ENCODE measurements around the gene LSAMP.
"Not testable (repeated sequence)": the region's sequence is repeated elsewhere in the genome, so short reads cannot be mapped to it uniquely, and the experiment has no call there.

LSAMP gene

DNA sequence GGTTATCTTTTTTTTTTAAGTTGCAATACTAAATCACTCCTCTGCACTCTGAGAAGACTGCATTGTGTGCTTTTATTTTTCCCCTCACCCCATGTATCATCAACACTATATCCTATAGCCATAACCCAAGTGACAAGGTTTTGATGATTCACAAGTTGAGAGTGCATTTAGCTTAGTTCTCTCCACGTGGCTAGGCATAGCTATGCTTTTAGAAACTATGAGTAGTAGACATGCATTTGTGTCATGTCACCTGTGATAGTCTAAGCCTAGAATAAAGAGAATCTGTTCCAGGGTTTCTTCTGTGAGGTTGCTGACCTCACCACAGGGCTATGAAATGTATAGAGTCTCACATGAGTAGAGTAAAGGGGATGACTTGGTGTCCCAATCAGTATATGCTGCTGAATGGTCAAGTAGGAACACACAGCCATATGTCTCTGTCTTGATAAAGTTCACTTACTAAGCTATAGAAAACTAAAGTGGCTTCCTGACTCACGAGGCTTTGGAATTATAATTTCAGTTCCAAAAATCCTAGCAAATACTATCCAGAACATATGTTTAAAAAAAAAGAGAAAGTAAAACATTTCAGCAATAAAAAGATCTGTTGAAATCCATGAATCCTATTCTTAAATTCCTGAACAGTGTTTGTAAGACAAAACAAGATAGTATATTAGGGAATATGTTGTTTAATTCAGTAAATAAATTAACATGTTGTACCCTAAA lies 206.3 kb downstream of the LSAMP start:
- no peak for DNase-seq (ENCODE audit: low spot score)

DNA sequence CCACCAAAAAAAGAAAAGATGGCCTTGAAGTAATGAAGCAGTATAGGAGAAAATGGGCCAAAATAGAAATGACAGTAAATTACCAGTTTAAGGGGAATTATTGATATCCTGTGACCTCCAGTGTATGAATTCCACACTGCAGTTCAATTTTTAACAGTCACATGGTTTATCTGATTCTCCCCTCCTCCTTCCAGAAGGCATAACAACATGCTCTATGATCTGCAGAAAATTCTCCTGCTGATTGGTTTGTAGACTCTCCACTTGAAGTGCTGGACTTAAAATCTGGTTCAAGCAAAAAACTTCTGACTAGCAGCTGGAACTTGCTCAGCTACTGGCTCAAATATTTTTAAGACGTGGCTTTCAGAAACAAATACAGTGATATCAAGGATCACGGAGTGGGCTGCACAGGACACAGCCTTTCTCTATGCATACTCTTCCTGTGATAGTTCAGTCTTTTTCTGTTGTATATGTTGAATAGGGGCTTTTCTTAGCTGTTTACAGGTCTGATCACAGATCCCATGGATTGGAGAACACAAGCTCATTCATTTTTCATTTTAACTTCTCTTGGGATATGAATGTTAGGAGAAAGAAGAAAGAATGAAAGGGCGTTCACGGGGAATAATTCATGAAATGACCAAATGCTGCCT lies 211.5 kb downstream of the LSAMP start:
- no peak for DNase-seq (ENCODE audit: low spot score)

DNA sequence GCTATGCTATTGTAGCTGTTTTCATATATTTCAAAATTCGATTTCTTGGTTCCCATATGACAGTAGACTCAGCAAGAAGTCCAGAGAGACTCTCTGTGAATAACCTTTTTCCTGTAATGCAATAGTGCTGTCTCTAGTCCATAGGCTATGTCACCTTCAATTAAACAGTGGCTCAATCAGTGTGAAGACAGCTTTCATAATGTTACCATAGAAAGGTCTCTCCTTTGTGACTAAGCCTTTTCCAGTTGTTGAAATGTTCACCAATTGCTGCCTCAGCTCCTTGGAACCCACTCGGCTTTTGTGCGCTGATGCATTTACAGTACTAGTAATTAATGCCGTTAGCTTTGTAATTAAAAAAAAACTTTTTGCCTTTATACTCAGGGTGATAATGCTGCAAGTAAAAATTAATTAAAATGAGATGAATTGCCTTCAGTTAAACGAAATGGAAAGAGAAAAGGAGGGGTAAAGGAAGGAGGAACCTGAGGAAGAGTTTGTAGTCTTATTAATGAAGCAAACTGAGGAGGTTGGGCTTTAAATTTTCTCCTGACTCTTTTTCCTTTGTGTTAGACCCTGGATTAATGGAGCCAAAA lies 214.8 kb downstream of the LSAMP start:
- DNase-seq (ENCODE audit: low spot score) = no peak

DNA sequence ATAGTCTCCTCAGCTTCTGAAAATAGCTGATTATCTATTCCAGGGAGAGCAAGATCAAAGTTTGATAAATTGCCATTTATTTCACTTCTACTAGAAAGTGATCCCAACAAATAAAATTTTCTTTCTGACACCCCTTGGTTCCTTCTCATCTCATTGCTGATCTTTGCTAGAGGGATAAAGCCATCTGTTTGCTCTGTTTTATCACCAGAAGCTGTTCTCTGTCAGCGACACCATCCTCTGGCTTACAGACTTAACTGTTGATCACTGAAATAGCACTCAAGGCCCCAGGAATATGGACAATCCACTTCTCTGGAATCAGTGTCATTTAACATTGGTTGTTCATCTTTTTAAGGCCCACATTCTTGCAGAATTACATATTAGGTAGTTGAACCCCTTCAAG lies 219.0 kb downstream of the LSAMP start:
- DNase-seq (ENCODE audit: low spot score) = no peak

GRCh38 chr3:116216761-116217160 lies 228.5 kb downstream of the LSAMP start:
- DNase-seq (ENCODE audit: low spot score) = no peak

DNA sequence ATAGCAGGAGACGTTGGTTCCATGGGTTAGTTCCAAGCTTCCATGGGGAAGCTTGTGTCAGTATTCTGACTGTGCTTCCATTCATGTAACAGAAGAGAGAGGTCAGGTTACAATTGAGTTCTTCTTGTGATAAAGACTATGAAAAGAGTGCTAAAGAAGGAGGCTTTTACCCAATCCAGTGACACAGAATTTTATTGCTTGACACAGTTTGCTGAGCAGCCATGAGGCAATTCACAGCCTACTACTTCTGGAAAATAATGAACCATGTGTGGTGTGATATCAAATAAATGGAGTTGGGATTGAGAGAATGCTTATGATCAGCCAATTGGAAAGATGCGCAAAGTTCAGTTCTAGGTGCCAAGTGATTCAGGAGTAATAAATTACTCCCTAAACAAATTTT lies 233.4 kb downstream of the LSAMP start:
- no peak for DNase-seq (ENCODE audit: low spot score)

GRCh38 chr3:116208830-116209229 lies 236.5 kb downstream of the LSAMP start:
- DNase-seq (ENCODE audit: low spot score) = not testable (repeated sequence)

DNA sequence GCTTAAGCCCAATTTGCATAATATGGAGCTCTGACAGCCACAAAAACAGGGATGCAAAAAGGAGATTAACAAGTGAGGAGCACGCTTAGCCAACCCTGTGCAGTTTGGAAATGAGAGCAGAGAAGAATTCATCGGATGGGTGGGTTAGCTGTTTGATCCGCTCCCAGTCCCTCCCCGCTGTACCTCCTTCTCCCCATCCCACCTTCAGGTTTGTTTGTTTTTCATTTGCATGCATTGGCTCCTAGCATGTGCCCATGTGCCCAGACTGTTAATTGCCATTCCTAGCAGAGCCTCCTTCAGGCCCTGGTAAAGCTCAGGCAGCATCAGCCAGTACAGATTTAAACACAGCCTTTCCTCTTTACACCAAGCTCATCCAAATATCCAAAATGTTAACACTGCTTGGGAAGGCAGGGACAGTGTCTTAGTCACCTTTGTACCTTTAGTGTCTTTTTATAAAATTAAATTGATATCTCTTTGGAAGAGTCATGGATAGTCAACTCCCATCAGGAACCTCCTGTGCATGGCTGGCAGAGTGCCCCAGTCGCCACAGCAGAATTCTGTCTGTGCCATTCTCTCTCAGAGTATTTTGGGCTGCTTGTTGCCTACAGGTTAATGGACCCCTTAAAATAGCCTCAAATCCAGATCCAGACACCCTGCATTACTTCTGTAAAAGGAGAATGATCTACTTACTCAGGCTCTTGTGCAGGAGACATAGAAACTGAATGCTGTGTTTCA lies 244.2 kb downstream of the LSAMP start:
- no peak for DNase-seq (ENCODE audit: low spot score)

DNA sequence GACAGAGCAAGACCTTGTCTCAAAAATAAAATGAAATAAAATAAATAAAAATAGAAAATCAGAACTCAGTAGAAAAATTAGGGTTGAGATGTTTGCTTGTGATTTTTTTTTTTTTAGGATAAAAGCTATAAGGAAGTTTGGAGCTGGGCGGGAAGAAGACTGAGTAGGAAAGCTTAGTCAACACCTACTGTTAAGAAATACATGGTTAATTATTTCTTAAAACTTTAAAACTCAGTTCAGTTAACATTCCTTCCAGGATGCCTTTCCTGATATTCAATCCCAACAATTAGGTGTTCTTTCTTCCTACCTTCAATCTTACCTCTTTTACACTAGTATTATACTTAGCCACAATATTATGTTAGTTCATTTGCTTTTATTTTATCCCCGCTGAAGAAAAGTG lies 246.2 kb downstream of the LSAMP start:
- DNase-seq (ENCODE audit: low spot score) = peak; percentile 9

DNA sequence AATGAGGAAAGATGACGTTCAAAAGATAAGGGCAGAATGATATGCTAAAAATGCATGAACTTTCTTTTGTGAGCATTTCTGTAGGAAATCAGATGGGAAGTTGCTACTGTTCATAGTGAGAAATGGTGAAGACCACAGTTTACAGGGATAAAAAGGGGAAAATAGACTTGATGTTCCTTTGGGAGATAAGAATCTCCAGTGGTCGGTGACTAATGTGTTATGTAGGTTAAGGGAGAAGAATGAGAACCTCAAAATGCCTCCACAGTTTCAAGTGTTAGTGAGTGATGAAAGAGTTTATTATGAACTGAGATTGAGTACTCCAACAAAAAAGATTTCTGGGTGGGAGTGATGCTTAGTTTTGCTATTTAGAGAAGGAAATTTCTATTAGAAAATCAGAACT lies 247.2 kb downstream of the LSAMP start:
- DNase-seq (ENCODE audit: low spot score) = no peak

- DNase-seq (ENCODE audit: low spot score) = no peak
Measured at GRCh38 chr3:116192464-116192863, 252.8 kb downstream of the LSAMP start.

DNA sequence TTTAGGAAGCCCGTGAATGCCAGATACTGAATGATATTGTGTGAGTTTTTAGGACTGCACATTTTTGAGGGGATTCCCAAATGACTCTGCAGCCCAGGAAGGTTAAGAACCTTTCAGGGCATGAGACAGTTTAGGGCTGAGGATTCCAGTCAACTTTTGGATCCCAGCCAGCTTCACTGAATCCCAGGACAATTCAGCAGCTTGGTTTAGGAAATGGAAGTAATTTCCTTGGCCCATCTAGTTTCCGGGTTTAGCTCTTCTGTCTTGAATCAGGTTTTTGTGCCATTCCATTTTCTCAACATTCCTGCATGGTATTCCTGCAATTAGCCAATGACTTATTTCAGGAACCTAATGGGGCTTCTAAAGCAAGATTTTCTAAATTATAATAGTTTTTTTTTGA lies 253.9 kb downstream of the LSAMP start:
- DNase-seq (ENCODE audit: low spot score) = no peak

- DNase-seq (ENCODE audit: low spot score) = no peak
Measured at GRCh38 chr3:116190095-116190494, 255.2 kb downstream of the LSAMP start.

- no peak for DNase-seq (ENCODE audit: low spot score)
Measured at GRCh38 chr3:116188231-116188785, 257.0 kb downstream of the LSAMP start.

GRCh38 chr3:116186049-116186448 lies 259.2 kb downstream of the LSAMP start:
- DNase-seq (ENCODE audit: low spot score) = no peak

DNA sequence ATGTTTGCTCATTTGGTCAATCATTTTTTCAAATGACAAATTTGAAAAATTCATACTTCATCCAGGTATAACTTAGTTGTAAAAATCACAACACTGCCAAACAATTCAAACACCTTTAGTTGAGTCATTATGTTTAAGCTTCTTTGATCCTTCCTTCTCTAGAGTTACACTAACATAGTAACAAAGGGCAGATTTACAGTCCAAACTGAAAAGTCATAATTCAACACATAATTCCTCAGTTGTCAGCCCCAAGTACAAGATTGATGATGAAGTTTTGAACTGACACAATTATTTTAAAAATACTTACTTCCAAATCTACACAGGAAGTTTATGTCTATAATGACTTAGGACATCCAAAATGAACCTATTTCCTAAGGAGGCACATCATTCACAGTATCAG lies 264.1 kb downstream of the LSAMP start:
- DNase-seq (ENCODE audit: low spot score) = no peak

- no peak for DNase-seq (ENCODE audit: low spot score)
Measured at GRCh38 chr3:116179091-116179490, 266.2 kb downstream of the LSAMP start.

GRCh38 chr3:116176974-116177555 lies 268.2 kb downstream of the LSAMP start:
- DNase-seq (ENCODE audit: low spot score) = no peak

GRCh38 chr3:116166121-116166520 lies 279.2 kb downstream of the LSAMP start:
- no peak for DNase-seq (ENCODE audit: low spot score)

- DNase-seq (ENCODE audit: low spot score) = no peak
Measured at GRCh38 chr3:116165641-116166040, 279.6 kb downstream of the LSAMP start.

DNA sequence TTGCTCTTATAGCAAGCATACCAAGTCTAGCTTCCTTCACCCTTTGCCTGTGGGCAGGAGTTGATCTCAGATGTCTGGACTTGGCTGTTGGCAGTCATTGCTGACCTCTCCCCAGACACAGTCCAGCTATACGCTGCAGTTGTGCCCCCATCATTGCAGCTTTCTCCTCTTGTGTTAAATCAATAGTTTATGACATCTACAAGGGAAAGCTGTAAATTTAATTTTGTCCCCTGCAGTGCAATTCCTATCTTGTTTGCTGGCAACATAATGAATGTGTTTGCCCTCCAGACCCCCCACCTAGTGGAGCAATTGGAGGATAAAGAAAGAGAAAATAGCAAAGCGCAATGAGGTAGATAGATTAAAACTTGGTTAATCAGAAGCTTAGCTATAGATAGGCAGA lies 280.2 kb downstream of the LSAMP start:
- no peak for DNase-seq (ENCODE audit: low spot score)

DNA sequence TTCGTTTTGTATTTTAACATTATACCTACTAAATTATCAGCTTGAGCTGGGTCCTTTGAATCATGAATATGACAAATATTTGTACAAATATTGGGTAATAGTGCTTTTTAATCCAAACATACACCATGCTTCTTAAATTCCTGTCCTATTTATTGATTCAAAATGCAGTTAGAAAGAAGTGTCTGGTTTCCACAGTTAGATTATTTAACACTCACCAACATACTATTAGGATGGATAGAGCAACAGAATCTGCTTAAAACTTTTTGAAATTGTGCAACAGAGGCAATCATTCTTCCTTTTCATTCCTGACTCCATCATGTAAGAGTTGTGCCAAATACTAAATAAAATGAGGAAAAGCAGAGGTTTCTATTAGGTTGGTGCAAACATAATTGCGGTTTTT lies 281.2 kb downstream of the LSAMP start:
- DNase-seq (ENCODE audit: low spot score) = no peak
